GM23248 (cell line): Measurements from ENCODE around the gene MAPK8IP1.

Experiments used
- EZH2 ChIP-seq: fragments of 200-600 bp; sonication (generic); IDR thresholded peaks from 2 replicates; pipeline ENCODE4 v1.6.1; 2018; ENCODE audit warnings: antibody characterized with exemption, mild to moderate bottlenecking; ENCODE audit not compliant: insufficient read depth, poor library complexity, severe bottlenecking
- EZH2phosphoT487 ChIP-seq: fragments of 200-600 bp; sonication (generic); IDR thresholded peaks from 2 replicates; pipeline ENCODE4 v1.6.1; 2018; ENCODE audit warnings: antibody characterized with exemption, moderate library complexity, mild to moderate bottlenecking, low read depth; ENCODE audit not compliant: insufficient read depth

DNA sequence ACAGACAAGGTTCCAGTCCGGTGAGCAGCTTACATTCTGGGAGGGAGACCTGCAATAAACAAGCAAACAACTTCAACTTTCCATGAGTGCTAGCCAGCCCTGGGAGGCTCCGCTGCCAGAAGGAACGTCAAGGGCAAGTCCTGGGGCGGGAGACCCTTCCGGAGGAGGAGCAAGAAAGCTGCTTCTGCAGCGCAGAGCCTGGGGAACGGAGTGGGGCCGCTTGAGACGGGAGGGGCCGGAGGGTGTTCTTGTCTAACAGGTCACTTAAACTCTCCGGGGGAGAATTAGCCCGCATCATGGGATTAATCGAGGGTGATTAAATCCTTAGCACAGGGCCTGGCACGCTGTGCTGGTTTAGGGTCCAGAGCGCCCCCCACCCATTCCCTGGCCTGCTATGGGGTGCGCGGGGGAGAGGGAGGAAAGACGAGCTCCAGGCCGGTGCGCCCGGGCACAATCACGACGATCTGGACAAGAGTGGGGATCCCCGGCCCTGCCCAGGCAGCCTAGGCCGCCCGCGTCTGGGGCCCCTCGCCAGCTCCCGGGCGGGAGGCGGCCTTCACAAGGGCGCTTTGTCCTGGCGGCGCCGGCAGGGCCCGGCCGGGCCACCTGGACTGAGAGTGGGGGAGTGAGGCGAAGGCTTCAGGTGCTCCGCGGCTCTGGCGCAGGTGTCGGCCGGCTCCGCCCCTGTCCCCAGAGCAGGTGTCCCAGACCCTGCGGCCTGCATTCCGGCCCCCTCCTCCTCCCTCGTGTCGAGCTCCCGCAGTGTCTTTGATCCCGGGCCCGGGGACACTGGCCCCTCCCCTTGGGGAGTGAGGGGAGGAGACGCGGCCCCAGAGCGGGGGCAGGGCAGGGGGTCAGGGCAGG is 36.3 kb downstream of the MAPK8IP1 start:
- TF ChIP-seq EZH2 (no peak), EZH2phosphoT487 (no peak)
